ENCODE results near the gene SH3GLB1.

DNA sequence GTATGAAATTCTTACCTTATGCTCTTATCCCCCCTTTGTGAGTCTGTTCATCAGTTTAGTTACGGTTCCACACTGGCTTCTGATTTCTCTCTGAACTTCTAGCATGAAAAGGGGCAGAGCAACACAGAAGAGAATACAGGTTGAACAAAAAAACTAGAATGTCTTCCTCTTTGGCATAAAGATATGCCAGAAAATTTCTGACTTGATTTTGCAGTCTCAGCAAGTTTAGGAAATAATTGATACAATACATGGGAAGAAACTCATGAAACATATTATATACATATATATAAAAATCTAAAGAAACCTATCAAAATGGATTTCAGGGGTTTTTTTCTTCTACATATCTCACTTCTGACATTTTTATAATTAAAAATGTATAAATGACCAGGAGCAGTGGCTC is 27.0 kb downstream of the SH3GLB1 start:
- TF ChIP-seq POLR2A (IDR thresholded peaks at IDR 0.05; ENCODE audit: low read length), result no peak
- TF ChIP-seq GATA1 (IDR thresholded peaks at IDR 0.05; ENCODE audit: low read depth, low read length), result no peak

Measured in erythroblast (primary cell).